ENCODE measurements around the gene WSB1.
"Not testable (repeated sequence)": the region's sequence is repeated elsewhere in the genome, so short reads cannot be mapped to it uniquely, and the experiment has no call there.

Gene WSB1

DNA sequence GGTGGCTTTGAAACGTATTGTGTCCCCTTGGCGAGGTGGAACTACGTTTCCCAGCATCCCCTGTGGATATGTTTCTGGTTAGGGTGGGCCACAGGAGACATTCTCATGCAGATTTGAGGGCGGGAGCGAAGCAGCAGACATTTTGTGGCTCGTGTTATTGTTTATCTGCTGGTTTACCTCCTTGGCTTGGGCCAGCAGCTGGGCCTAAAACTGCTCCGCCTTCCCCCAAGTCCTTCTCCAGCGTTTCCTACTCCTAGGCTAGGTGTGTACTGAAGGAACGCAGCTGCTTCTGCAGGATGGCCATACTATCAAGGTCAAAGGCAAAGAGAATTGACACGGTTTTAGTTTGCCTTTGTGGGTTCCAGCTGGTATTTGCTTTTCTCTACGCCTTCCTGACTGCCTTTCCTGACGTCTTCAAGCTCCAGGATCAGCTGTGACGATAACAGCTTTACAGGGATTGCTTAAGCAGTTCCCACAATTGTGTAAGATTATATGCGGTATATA, 17.2 kb upstream of the WSB1 start:
- H3K27me3 ChIP-seq (ENCODE audit: insufficient read depth, low read length, poor library complexity, severe bottlenecking), result no peaks in the 10 kb centered on the region
- no peaks in the 10 kb centered on the region for H3K9me3 ChIP-seq (ENCODE audit: insufficient read depth, low read depth, low read length)
- no peaks in the 10 kb centered on the region for H3K4me1 ChIP-seq (ENCODE audit: insufficient read depth, low read length, poor library complexity, severe bottlenecking)
- no peaks in the 10 kb centered on the region for H3F3A ChIP-seq (ENCODE audit: low read depth)
- H3K9ac ChIP-seq (ENCODE audit: low read depth, low read length, poor library complexity, severe bottlenecking), result no peak overlapping the region
- no peaks in the 10 kb centered on the region for H4K20me1 ChIP-seq (ENCODE audit: insufficient read depth, low read length, poor library complexity, severe bottlenecking)
- no peaks in the 10 kb centered on the region for H3K79me2 ChIP-seq (ENCODE audit: insufficient read depth, low read length)
- H3K36me3 ChIP-seq (ENCODE audit: insufficient read depth, low read length), result no peaks in the 10 kb centered on the region
- no peaks in the 10 kb centered on the region for H3K9me2 ChIP-seq (replicated peaks; ENCODE audit: low read depth, low read length)
- no peak overlapping the region for H3K4me2 ChIP-seq (ENCODE audit: low read depth, low read length, poor library complexity, severe bottlenecking)
- H2AFZ ChIP-seq (ENCODE audit: low read length), result no peak overlapping the region; the same call in 1 of the 2 replicates
- H3K4me3 ChIP-seq (ENCODE audit: low read length, poor library complexity, severe bottlenecking), result no peak overlapping the region
- no peak for TF ChIP-seq EZH2phosphoT487 (IDR thresholded peaks at IDR 0.05; ENCODE audit: borderline replicate concordance)
- TF ChIP-seq, protein P1, sequence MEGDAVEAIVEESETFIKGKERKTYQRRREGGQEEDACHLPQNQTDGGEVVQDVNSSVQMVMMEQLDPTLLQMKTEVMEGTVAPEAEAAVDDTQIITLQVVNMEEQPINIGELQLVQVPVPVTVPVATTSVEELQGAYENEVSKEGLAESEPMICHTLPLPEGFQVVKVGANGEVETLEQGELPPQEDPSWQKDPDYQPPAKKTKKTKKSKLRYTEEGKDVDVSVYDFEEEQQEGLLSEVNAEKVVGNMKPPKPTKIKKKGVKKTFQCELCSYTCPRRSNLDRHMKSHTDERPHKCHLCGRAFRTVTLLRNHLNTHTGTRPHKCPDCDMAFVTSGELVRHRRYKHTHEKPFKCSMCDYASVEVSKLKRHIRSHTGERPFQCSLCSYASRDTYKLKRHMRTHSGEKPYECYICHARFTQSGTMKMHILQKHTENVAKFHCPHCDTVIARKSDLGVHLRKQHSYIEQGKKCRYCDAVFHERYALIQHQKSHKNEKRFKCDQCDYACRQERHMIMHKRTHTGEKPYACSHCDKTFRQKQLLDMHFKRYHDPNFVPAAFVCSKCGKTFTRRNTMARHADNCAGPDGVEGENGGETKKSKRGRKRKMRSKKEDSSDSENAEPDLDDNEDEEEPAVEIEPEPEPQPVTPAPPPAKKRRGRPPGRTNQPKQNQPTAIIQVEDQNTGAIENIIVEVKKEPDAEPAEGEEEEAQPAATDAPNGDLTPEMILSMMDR (conservative IDR thresholded peaks at IDR 0.05; ENCODE audit: low read length), result no peak

DNA sequence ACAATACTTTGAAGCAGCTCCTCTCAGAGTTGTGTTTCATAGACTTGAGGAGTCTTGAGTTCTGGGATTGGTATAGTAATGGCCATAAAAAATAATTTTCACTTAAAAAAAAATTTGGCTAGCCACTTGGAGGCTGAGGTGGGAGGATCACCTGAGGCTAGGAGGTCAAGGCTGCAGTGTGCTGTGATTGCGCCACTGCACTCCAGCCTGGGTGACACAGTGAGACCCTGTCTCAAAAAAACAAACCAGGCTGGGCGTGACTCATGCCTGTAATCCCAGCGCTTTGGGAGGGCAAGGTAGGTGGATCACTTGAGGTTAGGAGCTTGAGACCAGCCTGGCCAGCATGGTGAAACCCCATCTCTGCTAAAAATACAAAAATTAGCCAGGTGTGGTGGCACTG, 14.8 kb upstream of the WSB1 start:
- H3F3A ChIP-seq (ENCODE audit: low read depth); H3K4me2 ChIP-seq (ENCODE audit: low read depth, low read length, poor library complexity, severe bottlenecking); H3K27me3 ChIP-seq (ENCODE audit: insufficient read depth, low read length, poor library complexity, severe bottlenecking); H3K79me2 ChIP-seq (ENCODE audit: insufficient read depth, low read length); H4K20me1 ChIP-seq (ENCODE audit: insufficient read depth, low read length, poor library complexity, severe bottlenecking); H3K4me1 ChIP-seq (ENCODE audit: insufficient read depth, low read length, poor library complexity, severe bottlenecking); H3K9me3 ChIP-seq (ENCODE audit: insufficient read depth, low read depth, low read length); H3K9ac ChIP-seq (ENCODE audit: low read depth, low read length, poor library complexity, severe bottlenecking); H3K36me3 ChIP-seq (ENCODE audit: insufficient read depth, low read length); H3K4me3 ChIP-seq (ENCODE audit: low read length, poor library complexity, severe bottlenecking); H3K9me2 ChIP-seq (replicated peaks; ENCODE audit: low read depth, low read length); H2AFZ ChIP-seq (ENCODE audit: low read length): not testable (repeated sequence)

DNA sequence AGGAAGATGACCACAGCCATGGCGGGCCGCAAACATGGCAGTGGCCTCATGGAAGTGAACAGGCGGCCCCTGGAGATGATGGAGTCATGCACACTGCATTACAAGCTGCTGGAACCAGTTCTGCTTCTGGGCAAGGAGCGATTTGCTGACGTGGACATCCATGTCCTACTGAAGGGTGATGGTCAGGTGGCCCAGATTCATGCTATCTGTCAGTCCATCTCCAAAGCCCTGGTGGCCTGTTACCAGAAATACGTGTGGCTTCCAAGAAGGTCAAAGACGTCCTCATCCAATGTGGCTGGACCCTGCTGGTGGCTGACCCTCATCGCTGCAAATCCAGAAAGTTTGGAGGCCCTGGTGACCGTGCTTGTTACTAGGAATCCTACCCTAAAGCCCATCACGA, 13.4 kb upstream of the WSB1 start:
- Histone ChIP-seq H3K4me1 (ENCODE audit: insufficient read depth, low read length, poor library complexity, severe bottlenecking) (no peaks in the 10 kb centered on the region), H3K79me2 (ENCODE audit: insufficient read depth, low read length) (no peaks in the 10 kb centered on the region), H2AFZ (ENCODE audit: low read length) (no peak overlapping the region), H3K36me3 (ENCODE audit: insufficient read depth, low read length) (no peaks in the 10 kb centered on the region), H3K9me2 (replicated peaks; ENCODE audit: low read depth, low read length) (no peaks in the 10 kb centered on the region), H3K9ac (ENCODE audit: low read depth, low read length, poor library complexity, severe bottlenecking) (no peak overlapping the region), H3K4me3 (ENCODE audit: low read length, poor library complexity, severe bottlenecking) (no peak overlapping the region), H3K27me3 (ENCODE audit: insufficient read depth, low read length, poor library complexity, severe bottlenecking) (no peaks in the 10 kb centered on the region), H3F3A (ENCODE audit: low read depth) (no peaks in the 10 kb centered on the region), H4K20me1 (ENCODE audit: insufficient read depth, low read length, poor library complexity, severe bottlenecking) (no peaks in the 10 kb centered on the region), H3K4me2 (ENCODE audit: low read depth, low read length, poor library complexity, severe bottlenecking) (no peak overlapping the region), H3K9me3 (ENCODE audit: insufficient read depth, low read depth, low read length) (no peaks in the 10 kb centered on the region)
- no peak for TF ChIP-seq EZH2phosphoT487 (IDR thresholded peaks at IDR 0.05; ENCODE audit: borderline replicate concordance)

DNA sequence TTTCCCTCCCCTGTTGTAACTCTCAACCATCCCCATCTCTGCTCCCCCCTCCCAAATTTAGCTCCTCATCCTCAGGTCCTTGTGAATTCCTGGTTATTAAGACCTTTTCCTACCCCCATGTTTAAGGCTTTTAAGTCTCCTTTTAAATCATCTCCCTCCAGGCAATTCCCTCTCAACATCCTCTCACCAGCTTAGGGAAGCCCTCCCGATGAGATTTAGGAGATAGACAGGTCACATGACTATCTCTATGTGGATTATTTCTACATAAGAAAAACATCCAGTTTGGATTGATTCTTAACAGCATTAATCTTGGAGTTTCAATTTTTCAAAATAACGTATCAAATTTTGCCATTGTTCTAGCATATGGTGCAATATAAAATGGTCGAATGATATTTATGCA, 12.5 kb upstream of the WSB1 start:
- Histone ChIP-seq H3F3A (ENCODE audit: low read depth) (no peaks in the 10 kb centered on the region), H2AFZ (ENCODE audit: low read length) (no peak overlapping the region), H3K9ac (ENCODE audit: low read depth, low read length, poor library complexity, severe bottlenecking) (no peak overlapping the region), H3K4me3 (ENCODE audit: low read length, poor library complexity, severe bottlenecking) (no peak overlapping the region), H3K4me1 (ENCODE audit: insufficient read depth, low read length, poor library complexity, severe bottlenecking) (no peaks in the 10 kb centered on the region), H3K36me3 (ENCODE audit: insufficient read depth, low read length) (no peaks in the 10 kb centered on the region), H3K9me3 (ENCODE audit: insufficient read depth, low read depth, low read length) (no peaks in the 10 kb centered on the region), H3K4me2 (ENCODE audit: low read depth, low read length, poor library complexity, severe bottlenecking) (no peak overlapping the region), H4K20me1 (ENCODE audit: insufficient read depth, low read length, poor library complexity, severe bottlenecking) (no peaks in the 10 kb centered on the region), H3K27me3 (ENCODE audit: insufficient read depth, low read length, poor library complexity, severe bottlenecking) (no peaks in the 10 kb centered on the region), H3K79me2 (ENCODE audit: insufficient read depth, low read length) (no peaks in the 10 kb centered on the region), H3K9me2 (replicated peaks; ENCODE audit: low read depth, low read length) (no peaks in the 10 kb centered on the region)
- no peak for TF ChIP-seq EZH2phosphoT487 (IDR thresholded peaks at IDR 0.05; ENCODE audit: borderline replicate concordance)
- TF ChIP-seq, protein P1 (conservative IDR thresholded peaks at IDR 0.05; ENCODE audit: low read length), result no peak
